Stimulated activated CD4-positive, alpha-beta T cell treated with anti-CD3 and anti-CD28 coated beads, TNF-alpha, amount 100 ng/mL, for 24 hours (primary cell): ENCODE data around the gene IYD.
A peak's percentile ranks its signal among the peaks of the same experiment; 100 is the strongest.

ENCODE experiments used
- DNase-seq, 3 experiments: peaks; one replicate each; pipeline ENCODE4 v3.0.0-alpha.2; 2020; ENCODE audit warnings: low read depth in 3 of 3

IYD gene

GRCh38 chr6:150368762-150369161 lies at the start of gene IYD:
Gene IYD, plus strand, starts transcription at chr6:150369012. Its CDS starts 20 bp downstream, at chr6:150369032.
- DNase-seq = no peak

GRCh38 chr6:150319924-150320323 lies 48.9 kb upstream of the IYD start:
- DNase-seq = no peak

GRCh38 chr6:150320442-150320841 lies 48.4 kb upstream of the IYD start:
- DNase-seq = no peak

- DNase-seq = no peak
These were observed 46.3 kb upstream of the IYD start for GRCh38 chr6:150322466-150322871.

GRCh38 chr6:150323205-150323604 lies 45.6 kb upstream of the IYD start:
- no peak for DNase-seq

GRCh38 chr6:150324044-150324443 lies 44.8 kb upstream of the IYD start:
- DNase-seq = no peak

GRCh38 chr6:150325066-150325772 lies 43.6 kb upstream of the IYD start:
- no peak for DNase-seq

- no peak for DNase-seq
These were observed 41.6 kb upstream of the IYD start for GRCh38 chr6:150327117-150327774.

GRCh38 chr6:150328744-150329405 lies 39.9 kb upstream of the IYD start:
- DNase-seq = no peak

- no peak for DNase-seq
These were observed 37.5 kb upstream of the IYD start for GRCh38 chr6:150331344-150331743.

- DNase-seq = no peak
These were observed 35.8 kb upstream of the IYD start for GRCh38 chr6:150332939-150333584.

- no peak for DNase-seq
These were observed 35.2 kb upstream of the IYD start for GRCh38 chr6:150333585-150333941.

- DNase-seq = peak in 2 of 3 experiments; percentile 13 to 16
These were observed 33.7 kb upstream of the IYD start for GRCh38 chr6:150334790-150335783.

- DNase-seq = no peak
These were observed 32.5 kb upstream of the IYD start for GRCh38 chr6:150336299-150336698.

GRCh38 chr6:150336708-150337107 lies 32.1 kb upstream of the IYD start:
- DNase-seq = no peak

GRCh38 chr6:150342126-150342525 lies 26.7 kb upstream of the IYD start:
- DNase-seq = no peak

- no peak for DNase-seq
These were observed 25.4 kb upstream of the IYD start for GRCh38 chr6:150343434-150343833.

GRCh38 chr6:150345781-150346180 lies 23.0 kb upstream of the IYD start:
- no peak for DNase-seq

GRCh38 chr6:150346346-150346745 lies 22.5 kb upstream of the IYD start:
- DNase-seq = no peak

- no peak for DNase-seq
These were observed 21.0 kb upstream of the IYD start for GRCh38 chr6:150347845-150348244.

GRCh38 chr6:150349546-150349945 lies 19.3 kb upstream of the IYD start:
- DNase-seq = no peak
